ENCODE results near the gene GALNT9. TPM values are rescaled to one million over a fixed set of nuclear protein-coding genes. Genes with fewer than 3 reads are reported as not detected.

GALNT9 gene
- total RNA-seq, 1 experiment from 2014 or later, result 2.6 TPM

- Histone ChIP-seq H3K4me1 (ENCODE audit: control insufficient read depth in 1 of 2, insufficient read depth in 2 of 2, low read length in 2 of 2) (peaks cover 0 to 6% of the 10 kb centered on the region in 2 experiments; a peak in 1 of 4 replicates), H3K9me2 (ENCODE audit: insufficient read depth) (no peaks in the 10 kb centered on the region), H3K9me3 (ENCODE audit: control insufficient read depth in 1 of 2, insufficient read depth in 1 of 2, low read depth in 1 of 2, low read length in 2 of 2) (peaks cover 0 to 16% of the 10 kb centered on the region in 2 experiments; a peak in 1 of 4 replicates), H3K27ac (ENCODE audit: low read depth, low read length) (no peak overlapping the region), H3K27me3 (ENCODE audit: insufficient read depth, low read length) (no peaks in the 10 kb centered on the region), H4K20me1 (ENCODE audit: insufficient read depth) (no peaks in the 10 kb centered on the region), H3K9ac (ENCODE audit: low read length) (no peak overlapping the region), H3K36me3 (ENCODE audit: control insufficient read depth in 1 of 2, insufficient read depth in 2 of 2, low read length in 2 of 2) (peaks cover 0 to 26% of the 10 kb centered on the region in 2 experiments; a peak in 2 of 4 replicates), H3K4me3 (replicated peaks in 1 of 2; ENCODE audit: low read depth in 1 of 2, low read length in 2 of 2) (no peak overlapping the region), H3K4me2 (ENCODE audit: low read length) (no peak overlapping the region), H3K79me2 (ENCODE audit: insufficient read depth, low read length) (no peaks in the 10 kb centered on the region), H2AFZ (ENCODE audit: low read depth, low read length, poor library complexity, severe bottlenecking) (no peak overlapping the region)
- no peak for TF ChIP-seq FOSL1 (IDR thresholded peaks at IDR 0.05; ENCODE audit: low read depth)
- TF ChIP-seq, protein P1, sequence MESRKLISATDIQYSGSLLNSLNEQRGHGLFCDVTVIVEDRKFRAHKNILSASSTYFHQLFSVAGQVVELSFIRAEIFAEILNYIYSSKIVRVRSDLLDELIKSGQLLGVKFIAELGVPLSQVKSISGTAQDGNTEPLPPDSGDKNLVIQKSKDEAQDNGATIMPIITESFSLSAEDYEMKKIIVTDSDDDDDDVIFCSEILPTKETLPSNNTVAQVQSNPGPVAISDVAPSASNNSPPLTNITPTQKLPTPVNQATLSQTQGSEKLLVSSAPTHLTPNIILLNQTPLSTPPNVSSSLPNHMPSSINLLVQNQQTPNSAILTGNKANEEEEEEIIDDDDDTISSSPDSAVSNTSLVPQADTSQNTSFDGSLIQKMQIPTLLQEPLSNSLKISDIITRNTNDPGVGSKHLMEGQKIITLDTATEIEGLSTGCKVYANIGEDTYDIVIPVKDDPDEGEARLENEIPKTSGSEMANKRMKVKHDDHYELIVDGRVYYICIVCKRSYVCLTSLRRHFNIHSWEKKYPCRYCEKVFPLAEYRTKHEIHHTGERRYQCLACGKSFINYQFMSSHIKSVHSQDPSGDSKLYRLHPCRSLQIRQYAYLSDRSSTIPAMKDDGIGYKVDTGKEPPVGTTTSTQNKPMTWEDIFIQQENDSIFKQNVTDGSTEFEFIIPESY (IDR thresholded peaks at IDR 0.05; ENCODE audit: extremely low read depth, insufficient replicate concordance, low read length), result no peak
- TF ChIP-seq SRF (IDR thresholded peaks at IDR 0.05; ENCODE audit: low read depth), result no peak
- no peak for TF ChIP-seq YY1 (IDR thresholded peaks at IDR 0.05; ENCODE audit: extremely low read depth, insufficient replicate concordance, low read depth, low read length)
- TF ChIP-seq, protein P2, sequence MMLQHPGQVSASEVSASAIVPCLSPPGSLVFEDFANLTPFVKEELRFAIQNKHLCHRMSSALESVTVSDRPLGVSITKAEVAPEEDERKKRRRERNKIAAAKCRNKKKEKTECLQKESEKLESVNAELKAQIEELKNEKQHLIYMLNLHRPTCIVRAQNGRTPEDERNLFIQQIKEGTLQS (IDR thresholded peaks at IDR 0.05), result no peak
- TF ChIP-seq EGR1 (IDR thresholded peaks at IDR 0.05; ENCODE audit: low read depth), result no peak
- no peak for TF ChIP-seq CBX3 (IDR thresholded peaks at IDR 0.05; ENCODE audit: low read depth)
- TF ChIP-seq JUND (IDR thresholded peaks at IDR 0.05), result no peak
- TF ChIP-seq POLR2A (IDR thresholded peaks at IDR 0.05; ENCODE audit: borderline replicate concordance, extremely low read depth, insufficient read depth, insufficient read length), result no peak
- no peak for TF ChIP-seq EZH2 (IDR thresholded peaks at IDR 0.05)
- no peak for TF ChIP-seq ZNF274 (IDR thresholded peaks at IDR 0.05; ENCODE audit: low read depth, low read length)
- TF ChIP-seq, protein P3, sequence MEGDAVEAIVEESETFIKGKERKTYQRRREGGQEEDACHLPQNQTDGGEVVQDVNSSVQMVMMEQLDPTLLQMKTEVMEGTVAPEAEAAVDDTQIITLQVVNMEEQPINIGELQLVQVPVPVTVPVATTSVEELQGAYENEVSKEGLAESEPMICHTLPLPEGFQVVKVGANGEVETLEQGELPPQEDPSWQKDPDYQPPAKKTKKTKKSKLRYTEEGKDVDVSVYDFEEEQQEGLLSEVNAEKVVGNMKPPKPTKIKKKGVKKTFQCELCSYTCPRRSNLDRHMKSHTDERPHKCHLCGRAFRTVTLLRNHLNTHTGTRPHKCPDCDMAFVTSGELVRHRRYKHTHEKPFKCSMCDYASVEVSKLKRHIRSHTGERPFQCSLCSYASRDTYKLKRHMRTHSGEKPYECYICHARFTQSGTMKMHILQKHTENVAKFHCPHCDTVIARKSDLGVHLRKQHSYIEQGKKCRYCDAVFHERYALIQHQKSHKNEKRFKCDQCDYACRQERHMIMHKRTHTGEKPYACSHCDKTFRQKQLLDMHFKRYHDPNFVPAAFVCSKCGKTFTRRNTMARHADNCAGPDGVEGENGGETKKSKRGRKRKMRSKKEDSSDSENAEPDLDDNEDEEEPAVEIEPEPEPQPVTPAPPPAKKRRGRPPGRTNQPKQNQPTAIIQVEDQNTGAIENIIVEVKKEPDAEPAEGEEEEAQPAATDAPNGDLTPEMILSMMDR (IDR thresholded peaks at IDR 0.05 in 2 of 3, conservative IDR thresholded peaks at IDR 0.05 in 1 of 3; ENCODE audit: borderline replicate concordance in 1 of 3, insufficient read depth in 1 of 3, low read depth in 2 of 3, low read length in 2 of 3), result no peak
- intact Hi-C loops (cut with micrococcal nuclease), result loop anchor here (1.0 to 5.0 kb wide), 4 partner anchors 64 to 463 kb away; partner anchors contain the start of gene P2RX2
- DNase-seq (ENCODE audit: low read depth, low spot score) (no peak), ATAC-seq (peak; percentile 3; the same call in 1 of the 2 replicates)
- CTCF ChIA-PET, result interaction anchor here (0.9 to 1.2 kb wide), 7 partner anchors 56 to 462 kb away, joined by 3 to 53 read pairs (median 4); no protein-coding TSS in a partner anchor
- no TSS peak for BruUV-seq (replicated peaks)
- POLR2A ChIA-PET, result interaction anchor here (1.0 kb wide), 1 partner anchor 259 kb away, joined by 5 read pairs; no protein-coding TSS in a partner anchor
- RAD21 ChIA-PET (ENCODE audit: low non-redundant PET in 1 of 2, low total read pairs in 2 of 2, uncharacterized antibody in 2 of 2, unreplicated experiment in 2 of 2), result interaction anchor here (0.8 to 1.4 kb wide), 6 partner anchors 9 to 463 kb away, joined by 3 to 21 read pairs (median 6); no protein-coding TSS in a partner anchor
Measured at GRCh38 chr12:132154341-132154761, 175.0 kb downstream of the GALNT9 start.

Measured in HCT116 (cell line).